ENCODE measurements around the gene BTF3. TPM values are rescaled to one million over a fixed set of nuclear protein-coding genes. Genes with fewer than 3 reads are reported as not detected.

Gene BTF3
- total and polyA plus RNA-seq, 9 of the 15 experiments (the other 6 are each of a cell fraction or from before 2014, with no cell fraction given): 534 to 1,637 (median 848) TPM

GRCh38 chr5:73483676-73484075, 14.6 kb upstream of the BTF3 start:
- Histone ChIP-seq H3K27ac (ENCODE audit: extremely low read depth, low read depth, low read length) (no peak overlapping the region), H3K9me3 (replicated peaks; ENCODE audit: control insufficient read depth, insufficient read depth, low read depth, low read length) (no peaks in the 10 kb centered on the region), H3K27me3 (ENCODE audit: control insufficient read depth in 2 of 2, insufficient read depth in 2 of 2, low read length in 2 of 2) (no peaks in the 10 kb centered on the region), H3K9me1 (ENCODE audit: control insufficient read depth, insufficient read depth, low read length) (no peaks in the 10 kb centered on the region), H3K4me3 (no peak overlapping the region), H3K36me3 (ENCODE audit: control insufficient read depth, insufficient read depth, low read length) (no peaks in the 10 kb centered on the region), H4K20me1 (replicated peaks; ENCODE audit: control insufficient read depth, insufficient read depth, low read length) (no peaks in the 10 kb centered on the region), H3K4me1 (replicated peaks in 1 of 2; ENCODE audit: control insufficient read depth in 2 of 2, insufficient read depth in 2 of 2, low read length in 2 of 2) (peaks cover 12 to 25% of the 10 kb centered on the region in 2 experiments), H2AFZ (ENCODE audit: low read depth, low read length) (no peak overlapping the region), H3K79me2 (ENCODE audit: control insufficient read depth, insufficient read depth, low read length) (no peaks in the 10 kb centered on the region), H3K4me2 (ENCODE audit: insufficient read depth, low read length) (no peak overlapping the region), H3K9ac (ENCODE audit: insufficient read depth in 1 of 2, low read depth in 2 of 2, low read length in 2 of 2) (no peak overlapping the region)
- POLR2A ChIA-PET: interaction anchor here (1.3 to 1.6 kb wide), 2 partner anchors 12 to 13 kb away, joined by 5 to 6 read pairs; no protein-coding TSS in a partner anchor
- CTCF ChIA-PET (ENCODE audit: low intra/inter-chr PET ratio): no interaction called here
- no peak for FAIRE-seq
- DNase-seq (ENCODE audit: extremely low read depth in 1 of 4, low spot score in 3 of 4): no peak
- in situ Hi-C loops (cut with MboI) (no loop called here), intact Hi-C loops (cut with micrococcal nuclease) (no loop called here)
- no TSS peak for BruUV-seq (replicated peaks)
- TF ChIP-seq ZNF407 (IDR thresholded peaks at IDR 0.05; ENCODE audit: low read depth) (no peak), ZNF592 (IDR thresholded peaks at IDR 0.05) (no peak), SNAPC5 (CRISPR knock-in tag; IDR thresholded peaks at IDR 0.05) (no peak), SRF (CRISPR knock-in tag; IDR thresholded peaks at IDR 0.05) (no peak), STAT5B (CRISPR knock-in tag; IDR thresholded peaks at IDR 0.05) (no peak)
- no peak for ATAC-seq
- WGBS (ENCODE audit: insufficient coverage, low coverage, missing lambda C conversion rate): 39% methylated on average over 4 of the region's 4 CpGs
